K562 (cell line): ENCODE measurements around the gene HS2ST1. TPM values are rescaled to one million over a fixed set of nuclear protein-coding genes. Genes with fewer than 3 reads are reported as not detected.

Experiments used
- ASH1L ChIP-seq: fragments of 450-650 bp; IDR thresholded peaks from 2 replicates; pipeline ENCODE4 v1.6.1; 2018; ENCODE audit warnings: borderline replicate concordance, mild to moderate bottlenecking, low read depth; ENCODE audit not compliant: partially characterized antibody
- CREM ChIP-seq: IDR thresholded peaks from 2 replicates; pipeline ENCODE4 v1.6.1; 2014; ENCODE audit warnings: antibody characterized with exemption, low read depth
- DIDO1 ChIP-seq: fragments of 450-650 bp; IDR thresholded peaks from 2 replicates; pipeline ENCODE4 v1.6.1; 2016; ENCODE audit warnings: low read depth, missing biosample characterization, missing genetic modification characterization
- EZH2 ChIP-seq: IDR thresholded peaks from 2 replicates; pipeline ENCODE4 v1.6.1; 2012; ENCODE audit warnings: low read depth, mild to moderate bottlenecking, inconsistent platforms, low read length, borderline replicate concordance
- FIP1L1 ChIP-seq: fragments of 200-400 bp; formaldehyde crosslinking; IDR thresholded peaks from 2 replicates; pipeline ENCODE4 v1.6.1; 2018; ENCODE audit warnings: mild to moderate bottlenecking, low read depth, low read length; ENCODE audit not compliant: poor library complexity, severe bottlenecking
- GATA2 ChIP-seq: sonication (generic); formaldehyde crosslinking; IDR thresholded peaks from 2 replicates; pipeline ENCODE4 v1.4.0; 2020; ENCODE audit warnings: mild to moderate bottlenecking, missing genetic modification reagents
- GATAD2A ChIP-seq: fragments of 450-650 bp; IDR thresholded peaks from 2 replicates; pipeline ENCODE4 v1.6.1; 2017
- JUNB ChIP-seq: fragments of 450-650 bp; formaldehyde crosslinking; conservative IDR thresholded peaks from 2 replicates; pipeline ENCODE4 v1.4.0; 2020; ENCODE audit warnings: mild to moderate bottlenecking
- JUND ChIP-seq, 2 experiments: IDR thresholded peaks; 2 replicates in 1 of 2; 3 replicates in 1 of 2; pipeline ENCODE4 v1.6.1; 2011; ENCODE audit warnings: borderline replicate concordance in 2 of 2, low read depth in 2 of 2, low read length in 2 of 2, improper control_type of control experiment in 1 of 2, missing biosample characterization in 1 of 2, missing genetic modification characterization in 1 of 2, missing genetic modification reagents in 1 of 2
- NR3C1 ChIP-seq: sonication (generic); formaldehyde crosslinking; IDR thresholded peaks from 2 replicates; pipeline ENCODE4 v1.8.1; 2022; ENCODE audit warnings: missing genetic modification reagents
- POLR2A ChIP-seq: fragments of 450-650 bp; conservative IDR thresholded peaks from 2 replicates; pipeline ENCODE4 v1.6.1; 2016
- RBM14 ChIP-seq: fragments of 200-400 bp; formaldehyde crosslinking; IDR thresholded peaks from 2 replicates; pipeline ENCODE4 v1.6.1; 2018; ENCODE audit warnings: low read depth, mild to moderate bottlenecking, low read length, moderate library complexity, borderline replicate concordance; ENCODE audit not compliant: insufficient read depth
- SMC3 ChIP-seq: conservative IDR thresholded peaks from 2 replicates; pipeline ENCODE4 v1.6.1; 2011; ENCODE audit warnings: low read depth, low read length, improper control_type of control experiment; ENCODE audit not compliant: insufficient read depth
- XRCC5 ChIP-seq: fragments of 200-400 bp; formaldehyde crosslinking; IDR thresholded peaks from 2 replicates; pipeline ENCODE4 v1.6.1; 2017; ENCODE audit warnings: low read depth, mild to moderate bottlenecking, low read length
- ZFX ChIP-seq: sonication (generic); formaldehyde crosslinking; IDR thresholded peaks from 2 replicates; pipeline ENCODE4 v1.8.0; 2022; ENCODE audit warnings: mild to moderate bottlenecking, missing genetic modification reagents, moderate library complexity
- ZNF212 ChIP-seq: fragments of 450-650 bp; formaldehyde crosslinking; IDR thresholded peaks from 2 replicates; pipeline ENCODE4 v1.4.0; 2020; ENCODE audit warnings: mild to moderate bottlenecking
- ZNF324 ChIP-seq: fragments of 250-450 bp; sonication (Bioruptor Pico); IDR thresholded peaks from 2 replicates; pipeline ENCODE4 v1.4.0; 2020; ENCODE audit warnings: mild to moderate bottlenecking
- ZNF445 ChIP-seq: fragments of 250-450 bp; sonication (Bioruptor Pico); IDR thresholded peaks from 2 replicates; pipeline ENCODE4 v1.4.0; 2020; ENCODE audit warnings: low read depth, mild to moderate bottlenecking, moderate library complexity
- ZNF57 ChIP-seq: fragments of 450-650 bp; formaldehyde crosslinking; IDR thresholded peaks from 2 replicates; pipeline ENCODE4 v1.4.0; 2020; ENCODE audit warnings: mild to moderate bottlenecking, moderate library complexity
- ZNF583 ChIP-seq: fragments of 250-450 bp; sonication (Bioruptor Pico); IDR thresholded peaks from 2 replicates; pipeline ENCODE4 v1.4.0; 2020
- ZNF780A ChIP-seq: fragments of 250-450 bp; sonication (Bioruptor Pico); IDR thresholded peaks from 2 replicates; pipeline ENCODE4 v1.5.0; 2021; ENCODE audit warnings: mild to moderate bottlenecking
- polyA plus RNA-seq, 8 experiments: library from polyadenylated mRNA; depleted of rRNA in 4 of 8; stranded (reverse) in 5 of 8; unstranded in 3 of 8; fragments of >200 nt; fragmentation: Nextera tagmentation in 2 of 8; fragmentation: Illumina TruSeq in 1 of 8; extraction: Ambion mirVana in 2 of 8; extraction: Trizol in 1 of 8; gene quantifications; 2 replicates each; pipeline versions ENCODE4 v1.2.1 to v1.2.3, GENCODE V29; 2011 to 2014; ENCODE audit warnings: inconsistent platforms in 1 of 8, missing spikeins in 1 of 8
- total RNA-seq, 7 experiments: library from RNA; depleted of rRNA in 6 of 7; stranded (reverse); fragments of >200 nt in 6 of 7; fragmentation: Illumina TruSeq in 2 of 7; extraction: Trizol in 2 of 7; gene quantifications; 2 replicates each; pipeline versions ENCODE4 v1.2.1 to v1.2.3, GENCODE V29; 2011 to 2021; ENCODE audit warnings: low replicate concordance in 1 of 7
- TF ChIP-seq, protein P1 (sequence below), 3 experiments: IDR thresholded peaks in 2 of 3; conservative IDR thresholded peaks in 1 of 3; 2 replicates each; pipeline ENCODE4 v1.5.1; 2011 to 2012; ENCODE audit warnings: low read length in 3 of 3, mild to moderate bottlenecking in 3 of 3, control low read depth in 2 of 3, improper control_type of control experiment in 1 of 3, inconsistent platforms in 1 of 3, low read depth in 1 of 3, mixed read lengths in 1 of 3, moderate library complexity in 1 of 3; ENCODE audit not compliant: insufficient read depth in 2 of 3
- TF ChIP-seq, protein P2 (sequence below): fragments of 250-450 bp; sonication (Bioruptor Pico); IDR thresholded peaks from 2 replicates; pipeline ENCODE4 v1.8.0; 2022; ENCODE audit warnings: inconsistent platforms, mild to moderate bottlenecking, moderate library complexity, borderline replicate concordance
- TF ChIP-seq, protein P3 (sequence below): IDR thresholded peaks from 2 replicates; pipeline ENCODE4 v1.6.1; 2012; ENCODE audit warnings: low read depth, low read length, improper control_type of control experiment, borderline replicate concordance

Gene HS2ST1
- total and polyA plus RNA-seq, 9 of the 15 experiments (the other 6 are each of a cell fraction or from before 2014, with no cell fraction given), result 7.7 to 43.3 (median 25.8) TPM

DNA sequence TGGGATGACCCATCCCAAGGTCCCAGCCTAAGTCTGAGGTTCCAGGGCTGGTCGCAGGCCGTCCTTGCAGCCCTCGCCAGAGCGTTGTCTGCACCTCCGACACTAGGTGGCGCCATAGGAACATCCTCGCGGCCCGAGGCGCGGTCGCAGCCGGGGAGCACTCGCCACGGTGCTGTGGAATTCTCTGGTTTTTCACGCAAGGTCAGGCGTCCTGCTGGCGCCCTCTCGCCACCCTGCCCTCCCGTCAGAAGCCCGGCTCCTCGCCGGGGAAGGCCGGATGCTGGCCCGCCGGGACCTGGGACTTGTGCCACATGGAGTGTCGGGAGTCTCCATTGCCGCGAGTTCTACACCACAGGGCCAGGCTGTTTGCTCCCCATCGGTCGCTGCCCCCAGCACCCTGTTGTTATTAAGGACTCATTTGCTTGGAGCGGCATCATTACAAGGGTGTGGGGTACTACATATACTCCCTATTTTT, 217.4 kb downstream of the HS2ST1 start (continued):
- TF ChIP-seq, protein P1, sequence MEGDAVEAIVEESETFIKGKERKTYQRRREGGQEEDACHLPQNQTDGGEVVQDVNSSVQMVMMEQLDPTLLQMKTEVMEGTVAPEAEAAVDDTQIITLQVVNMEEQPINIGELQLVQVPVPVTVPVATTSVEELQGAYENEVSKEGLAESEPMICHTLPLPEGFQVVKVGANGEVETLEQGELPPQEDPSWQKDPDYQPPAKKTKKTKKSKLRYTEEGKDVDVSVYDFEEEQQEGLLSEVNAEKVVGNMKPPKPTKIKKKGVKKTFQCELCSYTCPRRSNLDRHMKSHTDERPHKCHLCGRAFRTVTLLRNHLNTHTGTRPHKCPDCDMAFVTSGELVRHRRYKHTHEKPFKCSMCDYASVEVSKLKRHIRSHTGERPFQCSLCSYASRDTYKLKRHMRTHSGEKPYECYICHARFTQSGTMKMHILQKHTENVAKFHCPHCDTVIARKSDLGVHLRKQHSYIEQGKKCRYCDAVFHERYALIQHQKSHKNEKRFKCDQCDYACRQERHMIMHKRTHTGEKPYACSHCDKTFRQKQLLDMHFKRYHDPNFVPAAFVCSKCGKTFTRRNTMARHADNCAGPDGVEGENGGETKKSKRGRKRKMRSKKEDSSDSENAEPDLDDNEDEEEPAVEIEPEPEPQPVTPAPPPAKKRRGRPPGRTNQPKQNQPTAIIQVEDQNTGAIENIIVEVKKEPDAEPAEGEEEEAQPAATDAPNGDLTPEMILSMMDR (IDR thresholded peaks at IDR 0.05 in 2 of 3, conservative IDR thresholded peaks at IDR 0.05 in 1 of 3; ENCODE audit: insufficient read depth in 2 of 3, low read depth in 1 of 3, low read length in 3 of 3), result peak; percentile 86 to 91 (median 88)
- no peak for TF ChIP-seq POLR2A
- no peak for TF ChIP-seq ZNF57
- TF ChIP-seq EZH2, result no peak
- no peak for TF ChIP-seq ZNF324
- TF ChIP-seq CREM, result peak; percentile 59
- TF ChIP-seq NR3C1, result no peak
- TF ChIP-seq GATA2 (CRISPR knock-in tag), result no peak
- peak; percentile 50 for TF ChIP-seq FIP1L1
- TF ChIP-seq ZNF445 (CRISPR knock-in tag), result no peak
- no peak for TF ChIP-seq ZFX
- no peak for TF ChIP-seq XRCC5
- TF ChIP-seq ZNF780A (CRISPR knock-in tag), result no peak
- TF ChIP-seq ASH1L, result no peak
- TF ChIP-seq JUNB (CRISPR knock-in tag), result no peak
- TF ChIP-seq ZNF583 (CRISPR knock-in tag), result no peak
- TF ChIP-seq, protein P2, sequence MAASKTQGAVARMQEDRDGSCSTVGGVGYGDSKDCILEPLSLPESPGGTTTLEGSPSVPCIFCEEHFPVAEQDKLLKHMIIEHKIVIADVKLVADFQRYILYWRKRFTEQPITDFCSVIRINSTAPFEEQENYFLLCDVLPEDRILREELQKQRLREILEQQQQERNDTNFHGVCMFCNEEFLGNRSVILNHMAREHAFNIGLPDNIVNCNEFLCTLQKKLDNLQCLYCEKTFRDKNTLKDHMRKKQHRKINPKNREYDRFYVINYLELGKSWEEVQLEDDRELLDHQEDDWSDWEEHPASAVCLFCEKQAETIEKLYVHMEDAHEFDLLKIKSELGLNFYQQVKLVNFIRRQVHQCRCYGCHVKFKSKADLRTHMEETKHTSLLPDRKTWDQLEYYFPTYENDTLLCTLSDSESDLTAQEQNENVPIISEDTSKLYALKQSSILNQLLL (CRISPR knock-in tag), result no peak
- TF ChIP-seq GATAD2A, result no peak
- TF ChIP-seq DIDO1 (tag), result no peak
- TF ChIP-seq ZNF212 (CRISPR knock-in tag), result no peak
- peak; percentile 81 for TF ChIP-seq SMC3
- TF ChIP-seq, protein P3, sequence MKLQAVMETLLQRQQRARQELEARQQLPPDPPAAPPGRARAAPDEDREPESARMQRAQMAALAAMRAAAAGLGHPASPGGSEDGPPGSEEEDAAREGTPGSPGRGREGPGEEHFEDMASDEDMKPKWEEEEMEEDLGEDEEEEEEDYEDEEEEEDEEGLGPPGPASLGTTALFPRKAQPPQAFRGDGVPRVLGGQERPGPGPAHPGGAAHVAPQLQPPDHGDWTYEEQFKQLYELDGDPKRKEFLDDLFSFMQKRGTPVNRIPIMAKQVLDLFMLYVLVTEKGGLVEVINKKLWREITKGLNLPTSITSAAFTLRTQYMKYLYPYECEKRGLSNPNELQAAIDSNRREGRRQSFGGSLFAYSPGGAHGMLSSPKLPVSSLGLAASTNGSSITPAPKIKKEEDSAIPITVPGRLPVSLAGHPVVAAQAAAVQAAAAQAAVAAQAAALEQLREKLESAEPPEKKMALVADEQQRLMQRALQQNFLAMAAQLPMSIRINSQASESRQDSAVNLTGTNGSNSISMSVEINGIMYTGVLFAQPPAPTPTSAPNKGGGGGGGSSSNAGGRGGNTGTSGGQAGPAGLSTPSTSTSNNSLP, result no peak
- no peak; the same call in 1 of the 2 replicates for TF ChIP-seq JUND (IDR thresholded peaks at IDR 0.05; ENCODE audit: borderline replicate concordance, low read depth, low read length)
- TF ChIP-seq JUND (tag; IDR thresholded peaks at IDR 0.05; ENCODE audit: borderline replicate concordance, low read depth, low read length), result no peak
- 0 out of 2 replicates have a peak, but pooled peaks have one; percentile 72 for TF ChIP-seq RBM14
